Left cardiac atrium (tissue), 4 donors: Measurements from ENCODE around the gene NEMP2. TPM values are rescaled to one million over a fixed set of nuclear protein-coding genes. Genes with fewer than 3 reads are reported as not detected.

Experiments used
- ATAC-seq, 2 donors: fragments of 200-7000 bp; cut with Tn5 transposase; one replicate each; pipeline ENCODE4 v1.9.1; 2020; ENCODE audit warnings: mild to moderate bottlenecking in 2 of 2, moderate library complexity in 2 of 2
- DNase-seq: peaks from one replicate; pipeline ENCODE4 v3.0.0-alpha.2; 2020
- intact Hi-C, 2 donors: fragments of 100-400 bp; cut with DNase I; formaldehyde crosslinking; loops; one replicate each; pipeline versions ENCODE4 v1.14.1 to v1.15.1; 2022 to 2023
- long read RNA-seq: library from polyadenylated mRNA; unstranded; transcript quantifications from one replicate; pipeline ENCODE4 v2.0.0, GENCODE V29; 2021
- total RNA-seq, 2 donors: library from RNA; stranded (reverse); fragmentation: NEBNext Ultra II Directional; extraction: Animal tissue kit (Norgen Biotek cat#: 25700); gene quantifications; one replicate each; pipeline ENCODE4 v1.2.1, GENCODE V29; 2021
- donor health status: DM: no; HTN: yes; CAD: no.
- donor health status: DM: no; HTN: yes; CAD: no; lungs with severe emphysema.
- donor health status: DM: yes; HTN: yes; CAD: no.
- donor health status: Dilated cardiomyopathy.

Gene NEMP2
- total RNA-seq, result 1 to 10 TPM; 4.5 to 5.0 TPM
- long read RNA-seq, full-length matches to known transcripts, result 2 of 5 reads
- long read RNA-seq, partial matches to known transcripts, result 0 of 5 reads
- long read RNA-seq, other reads (novel, unspliced or antisense), result 3 of 5 reads

GRCh38 chr2:190534310-190535120, at the start of gene NEMP2:
Gene NEMP2, minus strand, starts transcription at chr2:190534722. Its CDS starts 67 bp downstream, at chr2:190534655.
- intact Hi-C loops, result loop anchor here (5.0 to 10.0 kb wide), 3 partner anchors 90 to 118 kb away; partner anchors contain the start of gene NAB1 (in 1 of the 2)
- ATAC-seq (peak; percentile 86 to 94), DNase-seq (peak; percentile 87)

- ATAC-seq (peak; percentile 60 to 72), DNase-seq (peak; percentile 74)
- intact Hi-C loops, result no loop called here
Observed at GRCh38 chr2:190583507-190584337, 49.2 kb upstream of the NEMP2 start.

GRCh38 chr2:190582736-190583506, 48.4 kb upstream of the NEMP2 start:
- no peak for ATAC-seq
- intact Hi-C loops, result no loop called here
- no peak for DNase-seq

GRCh38 chr2:190582019-190582418, 47.5 kb upstream of the NEMP2 start:
- intact Hi-C loops, result no loop called here
- no peak for DNase-seq
- no peak for ATAC-seq

- intact Hi-C loops, result no loop called here
- ATAC-seq (no peak), DNase-seq (no peak)
Observed at GRCh38 chr2:190579915-190580846, 45.7 kb upstream of the NEMP2 start.

- intact Hi-C loops, result no loop called here
- ATAC-seq, result no peak
- no peak for DNase-seq
Observed at GRCh38 chr2:190579058-190579410, 44.5 kb upstream of the NEMP2 start.

GRCh38 chr2:190578158-190579057, 43.9 kb upstream of the NEMP2 start:
- DNase-seq, result peak; percentile 57

GRCh38 chr2:190576573-190576972, 42.1 kb upstream of the NEMP2 start:
- no peak for ATAC-seq
- intact Hi-C loops, result no loop called here

More at GRCh38 chr2:190578158-190579057, 43.9 kb upstream of the NEMP2 start:
- intact Hi-C loops, result no loop called here
- peak; percentile 49 to 80 for ATAC-seq

GRCh38 chr2:190575263-190575662, 40.7 kb upstream of the NEMP2 start:
- ATAC-seq, result no peak
- intact Hi-C loops, result no loop called here
- DNase-seq, result no peak

More at GRCh38 chr2:190576573-190576972, 42.1 kb upstream of the NEMP2 start:
- no peak for DNase-seq

- no peak for DNase-seq
- no peak for ATAC-seq
- intact Hi-C loops, result no loop called here
Observed at GRCh38 chr2:190574169-190574568, 39.6 kb upstream of the NEMP2 start.

- DNase-seq (no peak), ATAC-seq (no peak)
- intact Hi-C loops, result no loop called here
Observed at GRCh38 chr2:190572246-190572645, 37.7 kb upstream of the NEMP2 start.

- no peak for ATAC-seq
Observed at GRCh38 chr2:190571686-190572085, 37.2 kb upstream of the NEMP2 start.

GRCh38 chr2:190570871-190571270, 36.3 kb upstream of the NEMP2 start:
- ATAC-seq (no peak), DNase-seq (no peak)
- intact Hi-C loops, result no loop called here

More at GRCh38 chr2:190571686-190572085, 37.2 kb upstream of the NEMP2 start:
- intact Hi-C loops, result no loop called here
- DNase-seq, result no peak

- DNase-seq (no peak), ATAC-seq (no peak)
- intact Hi-C loops, result no loop called here
Observed at GRCh38 chr2:190569994-190570755, 35.7 kb upstream of the NEMP2 start.

GRCh38 chr2:190564838-190565237, 30.3 kb upstream of the NEMP2 start:
- ATAC-seq (no peak), DNase-seq (no peak)
- intact Hi-C loops, result no loop called here

GRCh38 chr2:190563646-190564045, 29.1 kb upstream of the NEMP2 start:
- ATAC-seq (no peak), DNase-seq (no peak)
- intact Hi-C loops, result no loop called here
